ENCODE results near the gene FAM171A1.

- no peak for TF ChIP-seq CTCF (IDR thresholded peaks at IDR 0.05)
- no peak for TF ChIP-seq TCF7L2 (IDR thresholded peaks at IDR 0.05; ENCODE audit: low read depth, low read length)
- no peak for TF ChIP-seq POLR2AphosphoS5 (IDR thresholded peaks at IDR 0.05; ENCODE audit: low read depth, low read length)
These were observed 91.9 kb downstream of the FAM171A1 start for GRCh38 chr10:15279236-15279635.
